ENCODE data around the gene STARD5.

Gene STARD5

GRCh38 chr15:81289910-81290309, 34.0 kb downstream of the STARD5 start:
- no peak for DNase-seq

DNA sequence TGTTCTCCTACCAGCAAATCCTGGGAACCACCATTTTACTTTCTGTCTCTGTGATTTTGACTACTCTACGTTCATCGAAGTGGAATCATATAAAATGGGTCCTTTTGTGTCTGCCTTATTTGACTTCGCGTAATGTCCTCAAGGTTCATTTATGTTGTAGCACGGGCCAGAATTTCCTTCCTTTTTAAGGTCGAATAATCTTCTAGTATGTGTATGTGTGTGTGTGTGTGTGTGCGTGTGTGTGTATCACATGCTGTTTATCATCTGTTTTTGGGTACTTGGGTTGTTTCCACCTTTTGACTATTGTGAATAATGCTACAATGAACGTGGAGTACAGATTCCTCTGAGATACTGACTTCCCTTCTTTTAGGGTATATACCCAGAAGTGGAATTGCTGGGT, 35.3 kb downstream of the STARD5 start:
- no peak for DNase-seq

- no peak for DNase-seq
Measured at GRCh38 chr15:81288040-81288439, 35.9 kb downstream of the STARD5 start.

DNA sequence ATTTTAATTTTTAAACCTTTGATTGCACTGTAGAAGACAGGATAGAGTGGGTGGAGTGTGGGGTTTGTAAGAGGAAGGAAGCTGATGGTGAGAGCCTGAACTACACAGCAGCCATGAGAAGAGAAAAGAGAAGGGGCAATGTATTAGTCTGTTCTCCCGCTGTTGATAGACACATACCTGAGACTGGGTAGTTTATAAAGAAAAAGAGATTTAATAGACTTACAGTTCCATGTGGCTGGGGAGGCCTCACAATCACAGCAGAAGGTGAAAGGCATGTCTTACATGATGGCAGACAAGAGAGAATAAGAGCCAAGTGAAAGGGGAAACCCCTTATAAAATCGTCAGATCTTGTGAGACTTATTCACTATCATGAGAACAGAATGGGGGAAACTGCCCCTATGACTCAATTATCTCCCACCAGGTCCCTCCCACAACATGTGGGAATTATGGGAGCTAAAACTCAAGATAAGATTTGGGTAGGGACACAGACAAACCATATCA, 37.3 kb downstream of the STARD5 start:
- no peak for DNase-seq

DNA sequence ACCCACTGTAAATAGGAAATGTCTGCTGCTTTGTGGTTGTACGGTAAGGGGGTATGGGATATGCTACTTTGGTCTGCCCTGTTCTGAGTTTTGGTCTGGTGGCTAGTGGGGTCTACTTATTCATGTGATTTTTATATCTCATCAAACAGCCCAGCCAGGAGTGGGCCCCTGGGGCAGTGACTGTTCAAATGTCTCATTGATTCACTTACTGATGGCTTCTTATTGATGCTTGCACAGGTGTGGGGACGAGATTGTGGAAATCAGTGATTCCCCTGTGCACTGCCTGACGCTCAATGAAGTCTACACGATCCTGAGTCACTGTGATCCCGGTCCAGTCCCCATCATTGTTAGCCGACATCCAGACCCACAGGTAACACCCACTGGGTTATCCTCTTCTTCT, 38.5 kb downstream of the STARD5 start:
- DNase-seq, result no peak

- DNase-seq, result no peak
Measured at GRCh38 chr15:81284256-81285031, 39.5 kb downstream of the STARD5 start.

DNA sequence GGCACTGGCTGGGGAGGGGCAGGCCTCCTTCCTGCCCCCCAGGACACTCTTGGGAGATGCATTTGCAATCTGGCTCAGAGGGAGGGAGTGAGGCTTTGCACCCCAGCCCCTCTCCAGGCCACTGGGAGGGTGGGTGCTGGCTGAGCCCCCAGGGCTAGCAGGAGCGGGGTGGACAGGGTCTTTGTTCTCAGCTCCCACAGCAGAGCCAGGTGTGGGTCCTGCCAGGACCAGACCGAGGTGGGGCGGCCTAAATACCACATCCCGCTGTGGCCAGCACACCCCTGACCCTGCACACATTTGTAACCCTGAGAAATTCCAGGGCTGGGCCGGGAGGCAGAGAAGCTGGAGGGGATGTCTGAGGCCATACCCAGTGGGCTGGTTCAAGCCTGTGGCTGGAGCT, 41.0 kb downstream of the STARD5 start:
- DNase-seq, result no peak

DNA sequence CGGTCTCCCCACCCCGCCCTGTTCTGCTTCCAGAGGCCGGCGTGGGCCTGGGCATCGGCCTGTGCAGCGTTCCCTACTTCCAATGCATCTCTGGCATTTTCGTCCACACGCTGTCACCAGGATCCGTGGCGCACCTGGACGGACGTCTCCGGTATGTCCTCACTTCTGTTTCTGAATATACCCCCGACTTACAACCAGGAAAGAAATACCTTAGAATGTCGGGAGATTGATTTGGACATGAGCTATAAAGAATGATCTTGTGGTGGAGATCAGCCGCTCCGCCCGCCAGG, 41.4 kb downstream of the STARD5 start:
- no peak for DNase-seq

- no peak for DNase-seq
Measured at GRCh38 chr15:81281766-81282605, 42.0 kb downstream of the STARD5 start.

- DNase-seq, result no peak
Measured at GRCh38 chr15:81281456-81281735, 42.5 kb downstream of the STARD5 start.

GRCh38 chr15:81280696-81281455, 43.1 kb downstream of the STARD5 start:
- DNase-seq, result no peak

GRCh38 chr15:81279621-81280485, 44.1 kb downstream of the STARD5 start:
- no peak for DNase-seq

GRCh38 chr15:81278306-81279029, 45.5 kb downstream of the STARD5 start:
- DNase-seq, result no peak

DNA sequence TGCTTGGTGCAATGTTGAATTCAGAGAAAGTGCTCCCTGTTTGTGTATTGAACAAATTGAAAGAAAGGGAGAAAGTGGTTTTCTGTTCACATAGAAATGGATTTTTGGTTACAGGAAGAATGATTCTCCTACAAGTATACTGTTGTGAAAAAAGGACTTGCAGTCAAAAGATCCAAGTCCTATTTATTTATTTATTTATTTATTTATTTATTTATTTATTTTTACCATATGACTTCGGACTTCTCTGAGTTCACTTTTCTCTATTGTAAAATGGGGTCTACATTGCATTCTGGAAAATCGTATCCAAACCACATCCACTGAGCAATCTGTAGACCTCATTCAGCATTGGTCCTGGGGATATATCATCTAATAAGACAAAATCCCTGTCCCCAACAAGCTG, 46.1 kb downstream of the STARD5 start:
- no peak for DNase-seq

DNA sequence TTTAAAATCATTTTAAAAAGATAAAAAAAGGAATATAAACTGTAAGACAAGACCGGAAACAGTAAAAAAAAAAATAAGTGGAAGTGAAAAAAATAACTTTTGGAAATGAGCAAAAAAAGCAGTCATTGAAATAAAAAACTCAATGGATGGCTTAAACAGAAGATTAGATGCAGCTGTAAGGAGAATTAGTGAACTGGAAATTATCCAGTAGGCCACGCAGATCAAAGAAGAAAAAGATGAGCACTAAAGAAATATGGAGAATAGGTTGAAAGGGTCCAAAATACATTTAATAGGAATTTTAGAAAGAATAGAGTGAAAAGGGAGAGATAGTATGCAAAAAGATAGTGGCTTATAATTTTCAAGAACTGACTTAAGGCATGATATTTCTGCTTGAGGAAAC, 47.0 kb downstream of the STARD5 start:
- no peak for DNase-seq

DNA sequence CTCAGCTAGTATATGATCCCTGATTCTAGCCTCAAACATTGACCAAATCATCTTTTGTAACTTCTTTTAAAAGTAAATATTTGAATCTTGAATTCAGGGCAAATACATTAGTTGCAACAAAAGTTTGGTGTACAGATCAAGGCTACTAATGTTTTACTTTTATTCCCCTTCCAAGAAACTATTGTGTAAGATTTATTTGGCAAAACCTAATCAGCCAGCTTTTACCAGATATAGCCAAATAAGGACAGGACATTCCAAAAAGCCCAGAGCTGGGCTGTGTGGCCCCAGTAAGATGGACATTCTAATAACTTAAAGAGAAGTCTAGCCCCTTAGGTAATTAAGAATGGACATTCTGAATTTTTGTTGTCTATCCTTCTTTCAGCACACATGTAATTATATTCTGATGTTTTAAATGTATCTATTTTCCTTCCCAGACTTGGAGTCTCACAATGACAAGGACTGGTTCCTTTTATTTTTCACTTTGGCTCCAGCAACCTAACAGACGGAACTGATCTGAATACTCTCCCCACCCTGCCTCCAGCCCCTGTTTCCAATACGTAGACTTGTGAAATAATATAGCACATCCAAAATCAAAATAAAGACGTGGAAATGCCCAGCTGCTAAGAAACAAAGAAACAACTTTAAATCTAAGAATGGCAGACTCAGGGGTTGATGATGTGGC, 48.1 kb downstream of the STARD5 start:
- no peak for DNase-seq

DNA sequence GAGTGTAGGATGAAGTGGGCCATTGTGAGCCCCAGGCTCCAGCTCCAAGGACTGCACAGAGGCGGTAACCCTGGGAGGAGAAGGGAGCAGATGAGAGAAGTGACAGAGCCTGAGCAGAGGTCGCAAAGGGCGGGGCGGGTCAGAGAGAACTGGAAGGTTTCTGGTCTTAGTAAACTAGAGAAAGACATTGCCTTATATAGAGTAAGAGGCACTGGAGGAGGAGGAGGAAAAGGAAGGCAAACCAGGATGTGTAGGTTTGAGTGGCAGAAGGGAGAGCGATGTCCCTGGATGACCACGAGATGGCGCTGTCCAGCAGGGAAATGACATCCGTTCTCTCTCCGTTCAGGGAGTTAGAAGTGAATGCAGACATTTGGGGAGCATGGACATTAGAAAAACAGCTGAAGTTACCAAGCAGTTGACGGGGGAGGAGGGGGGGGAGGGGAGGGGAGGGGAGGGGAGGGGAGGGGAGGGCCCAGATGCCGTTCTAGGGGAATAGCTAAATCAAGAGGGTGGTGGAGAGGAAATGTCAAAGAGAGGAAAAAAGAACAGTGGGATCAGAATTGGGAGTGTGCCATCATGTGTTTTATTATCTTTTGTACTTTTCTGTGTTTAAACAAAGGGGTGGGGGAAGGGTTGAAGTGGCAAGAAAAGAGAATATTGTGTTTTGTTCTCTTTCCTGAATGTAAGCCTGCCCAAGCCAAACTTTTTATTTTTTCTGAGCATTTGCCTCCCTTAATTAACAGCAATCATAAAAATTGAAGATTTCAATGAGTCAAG, 48.8 kb downstream of the STARD5 start:
- peak; percentile 88 for DNase-seq

- DNase-seq, result no peak
Measured at GRCh38 chr15:81274255-81274654, 49.7 kb downstream of the STARD5 start.

GRCh38 chr15:81273855-81274254, 50.1 kb downstream of the STARD5 start:
- no peak for DNase-seq

- no peak for DNase-seq
Measured at GRCh38 chr15:81273200-81273599, 50.7 kb downstream of the STARD5 start.

All from activated CD4-positive, alpha-beta T cell treated with anti-CD3 and anti-CD28 coated beads, Interleukin-2, amount 50 U/mL, for 16 hours (primary cell).